ENCODE measurements around the gene SERBP1. TPM values are rescaled to one million over a fixed set of nuclear protein-coding genes. Genes with fewer than 3 reads are reported as not detected.
A peak's percentile ranks its signal among the peaks of the same experiment; 100 is the strongest.

The SERBP1 gene
- total and polyA plus RNA-seq, 12 donors, result 59.7 to 226 (median 154) TPM

GRCh38 chr1:67441183-67441582, 11.0 kb upstream of the SERBP1 start:
- TF ChIP-seq CTCF (IDR thresholded peaks at IDR 0.05) (no peak), POLR2A (IDR thresholded peaks at IDR 0.05) (no peak)
- H3K27ac ChIP-seq, result peak overlapping the region in 2 of 5 donors; percentile 6 to 31
- H3K9me3 ChIP-seq (replicated peaks in 1 of 3), result no peaks in the 10 kb centered on the region
- DNase-seq, result peak; percentile 76 to 90 (median 85)
- H3K4me3 ChIP-seq, result no peak overlapping the region
- H3K36me3 ChIP-seq (replicated peaks in 1 of 2), result no peaks in the 10 kb centered on the region
- H3K27me3 ChIP-seq, result no peaks in the 10 kb centered on the region
- intact Hi-C loops (cut with DNase I), result no loop called here
- peaks cover 11 to 16% of the 10 kb centered on the region in 2 donors for H3K4me1 ChIP-seq (replicated peaks in 1 of 2)
- WGBS, 4 donors, result 13 to 22% (median 14%) methylated on average over 3 of the region's 3 CpGs

- Histone ChIP-seq H3K4me3 (no peak overlapping the region), H3K36me3 (replicated peaks in 1 of 2) (no peaks in the 10 kb centered on the region), H3K9me3 (replicated peaks in 1 of 3) (no peaks in the 10 kb centered on the region), H3K4me1 (replicated peaks in 1 of 2) (peaks cover 11 to 16% of the 10 kb centered on the region in 2 donors), H3K27ac (no peak overlapping the region), H3K27me3 (no peaks in the 10 kb centered on the region)
- intact Hi-C loops (cut with DNase I), result no loop called here
- TF ChIP-seq CTCF (IDR thresholded peaks at IDR 0.05), result no peak
- no peak for TF ChIP-seq POLR2A (IDR thresholded peaks at IDR 0.05)
- no peak for DNase-seq
- 73 to 86% (median 75%) methylated on average over 3 of the region's 3 CpGs for WGBS, 4 donors
These were observed 10.1 kb upstream of the SERBP1 start for GRCh38 chr1:67440339-67440738.

GRCh38 chr1:67439277-67440029, 9.3 kb upstream of the SERBP1 start:
- no peak overlapping the region for H3K4me3 ChIP-seq
- TF ChIP-seq POLR2A (IDR thresholded peaks at IDR 0.05), result no peak
- no peak overlapping the region for H3K27ac ChIP-seq
- 94 to 96% (median 94%) methylated on average over 6 of the region's 6 CpGs for WGBS, 4 donors
- H3K4me1 ChIP-seq (replicated peaks in 1 of 2), result peaks cover 11 to 16% of the 10 kb centered on the region in 2 donors
- intact Hi-C loops (cut with DNase I), result no loop called here
- H3K27me3 ChIP-seq, result no peaks in the 10 kb centered on the region
- H3K9me3 ChIP-seq (replicated peaks in 1 of 3), result no peaks in the 10 kb centered on the region
- H3K36me3 ChIP-seq (replicated peaks in 1 of 2), result no peaks in the 10 kb centered on the region
- DNase-seq, result no peak

GRCh38 chr1:67437961-67438360, 7.8 kb upstream of the SERBP1 start:
- no peaks in the 10 kb centered on the region for H3K27me3 ChIP-seq
- no peaks in the 10 kb centered on the region for H3K36me3 ChIP-seq (replicated peaks in 1 of 2)
- no peak overlapping the region for H3K27ac ChIP-seq
- intact Hi-C loops (cut with DNase I), result no loop called here
- no peaks in the 10 kb centered on the region for H3K9me3 ChIP-seq (replicated peaks in 1 of 3)
- H3K4me3 ChIP-seq, result no peak overlapping the region
- no peak for TF ChIP-seq CTCF (IDR thresholded peaks at IDR 0.05)
- no peak for TF ChIP-seq POLR2A (IDR thresholded peaks at IDR 0.05)
- 72 to 81% (median 80%) methylated on average over 2 of the region's 2 CpGs for WGBS, 4 donors
- no peak for DNase-seq
- H3K4me1 ChIP-seq (replicated peaks in 1 of 2), result peaks cover 11 to 16% of the 10 kb centered on the region in 2 donors

All from adrenal gland (tissue), 12 donors.